Measurements from ENCODE around the gene SPAG5.
A peak's percentile ranks its signal among the peaks of the same experiment; 100 is the strongest.

SPAG5 gene

GRCh38 chr17:28534740-28535375, 64.0 kb downstream of the SPAG5 start:
- H3K4me3 ChIP-seq (ENCODE audit: low read length) = no peak overlapping the region
- no peak for TF ChIP-seq CTCF (IDR thresholded peaks at IDR 0.05; ENCODE audit: insufficient read depth, low read depth, low read length, missing control alignments)

GRCh38 chr17:28533091-28533807, 65.6 kb downstream of the SPAG5 start:
- DNase-seq (ENCODE audit: low read depth) = peak; percentile 78
- TF ChIP-seq CTCF (IDR thresholded peaks at IDR 0.05; ENCODE audit: insufficient read depth, low read depth, low read length, missing control alignments) = no peak
- H3K4me3 ChIP-seq (ENCODE audit: low read length) = no peak overlapping the region

More at GRCh38 chr17:28534740-28535375, 64.0 kb downstream of the SPAG5 start:
- DNase-seq (ENCODE audit: low read depth) = no peak

- DNase-seq (ENCODE audit: low read depth) = no peak
- TF ChIP-seq CTCF (IDR thresholded peaks at IDR 0.05; ENCODE audit: insufficient read depth, low read depth, low read length, missing control alignments) = no peak
- no peak overlapping the region for H3K4me3 ChIP-seq (ENCODE audit: low read length)
Observed at GRCh38 chr17:28532050-28532960, 66.5 kb downstream of the SPAG5 start.

- TF ChIP-seq CTCF (IDR thresholded peaks at IDR 0.05; ENCODE audit: insufficient read depth, low read depth, low read length, missing control alignments) = no peak
- no peak overlapping the region for H3K4me3 ChIP-seq (ENCODE audit: low read length)
- DNase-seq (ENCODE audit: low read depth) = no peak
Observed at GRCh38 chr17:28530926-28531325, 67.9 kb downstream of the SPAG5 start.

GRCh38 chr17:28530250-28530649, 68.6 kb downstream of the SPAG5 start:
- no peak overlapping the region for H3K4me3 ChIP-seq (ENCODE audit: low read length)
- no peak for DNase-seq (ENCODE audit: low read depth)
- TF ChIP-seq CTCF (IDR thresholded peaks at IDR 0.05; ENCODE audit: insufficient read depth, low read depth, low read length, missing control alignments) = no peak

- TF ChIP-seq CTCF (IDR thresholded peaks at IDR 0.05; ENCODE audit: insufficient read depth, low read depth, low read length, missing control alignments) = no peak
- no peak overlapping the region for H3K4me3 ChIP-seq (ENCODE audit: low read length)
- DNase-seq (ENCODE audit: low read depth) = no peak
Observed at GRCh38 chr17:28529013-28529400, 69.8 kb downstream of the SPAG5 start.

Measured in epithelial cell of esophagus (primary cell).